AG04449 (cell line): ENCODE measurements around the gene SLC25A42.
A peak's percentile ranks its signal among the peaks of the same experiment; 100 is the strongest.

Experiments
- CTCF ChIA-PET: fragments of 350-600 bp; formaldehyde crosslinking; extraction: SDS; loops from one replicate; lab custom pipeline; 2021; ENCODE audit warnings: antibody characterized with exemption; lab: Yijun Ruan, JAX
- POLR2A ChIA-PET: fragments of 400-600, 350-600 bp; formaldehyde crosslinking; extraction: SDS; loops from one replicate; lab custom pipeline; 2020; ENCODE audit warnings: antibody characterized with exemption, inconsistent platforms; lab: Yijun Ruan, JAX
- DNase-seq: peaks from one replicate; pipeline ENCODE4 v3.0.0-alpha.2; 2010; ENCODE audit warnings: low read depth, low spot score
- H3K4me3 ChIP-seq: 2 replicates; pipeline ENCODE4 v1.5.1; 2011; ENCODE audit warnings: low read depth, mild to moderate bottlenecking, control low read depth, low read length
- TF ChIP-seq, protein P1 (sequence below): IDR thresholded peaks from one replicate; pipeline ENCODE4 v1.5.1; 2011; ENCODE audit warnings: mild to moderate bottlenecking, moderate library complexity, low read length, control low read depth, inconsistent platforms; ENCODE audit not compliant: insufficient read depth; ENCODE audit errors: missing control alignments

SLC25A42 gene

GRCh38 chr19:19062454-19063182 lies 1.2 kb upstream of the SLC25A42 start:
- no peak for DNase-seq
- CTCF ChIA-PET = interaction anchor here (0.7 to 2.6 kb wide), 5 partner anchors 9 to 428 kb away, joined by 3 to 10 read pairs (median 6); no protein-coding TSS in a partner anchor
- TF ChIP-seq, protein P1, sequence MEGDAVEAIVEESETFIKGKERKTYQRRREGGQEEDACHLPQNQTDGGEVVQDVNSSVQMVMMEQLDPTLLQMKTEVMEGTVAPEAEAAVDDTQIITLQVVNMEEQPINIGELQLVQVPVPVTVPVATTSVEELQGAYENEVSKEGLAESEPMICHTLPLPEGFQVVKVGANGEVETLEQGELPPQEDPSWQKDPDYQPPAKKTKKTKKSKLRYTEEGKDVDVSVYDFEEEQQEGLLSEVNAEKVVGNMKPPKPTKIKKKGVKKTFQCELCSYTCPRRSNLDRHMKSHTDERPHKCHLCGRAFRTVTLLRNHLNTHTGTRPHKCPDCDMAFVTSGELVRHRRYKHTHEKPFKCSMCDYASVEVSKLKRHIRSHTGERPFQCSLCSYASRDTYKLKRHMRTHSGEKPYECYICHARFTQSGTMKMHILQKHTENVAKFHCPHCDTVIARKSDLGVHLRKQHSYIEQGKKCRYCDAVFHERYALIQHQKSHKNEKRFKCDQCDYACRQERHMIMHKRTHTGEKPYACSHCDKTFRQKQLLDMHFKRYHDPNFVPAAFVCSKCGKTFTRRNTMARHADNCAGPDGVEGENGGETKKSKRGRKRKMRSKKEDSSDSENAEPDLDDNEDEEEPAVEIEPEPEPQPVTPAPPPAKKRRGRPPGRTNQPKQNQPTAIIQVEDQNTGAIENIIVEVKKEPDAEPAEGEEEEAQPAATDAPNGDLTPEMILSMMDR = no peak

GRCh38 chr19:19064098-19064722 lies 416 bp downstream of the SLC25A42 start:
- CTCF ChIA-PET = interaction anchor here (0.7 to 0.8 kb wide), 2 partner anchors 10 to 66 kb away, joined by 3 read pairs; no protein-coding TSS in a partner anchor
- DNase-seq = no peak
- peak overlapping the region; percentile 74 for H3K4me3 ChIP-seq
- TF ChIP-seq, protein P1 = peak; percentile 43
- POLR2A ChIA-PET = no interaction called here

More at GRCh38 chr19:19062454-19063182, 1.2 kb upstream of the SLC25A42 start:
- peak overlapping the region; percentile 62; the same call in 1 of the 2 replicates for H3K4me3 ChIP-seq
- POLR2A ChIA-PET = no interaction called here

DNA sequence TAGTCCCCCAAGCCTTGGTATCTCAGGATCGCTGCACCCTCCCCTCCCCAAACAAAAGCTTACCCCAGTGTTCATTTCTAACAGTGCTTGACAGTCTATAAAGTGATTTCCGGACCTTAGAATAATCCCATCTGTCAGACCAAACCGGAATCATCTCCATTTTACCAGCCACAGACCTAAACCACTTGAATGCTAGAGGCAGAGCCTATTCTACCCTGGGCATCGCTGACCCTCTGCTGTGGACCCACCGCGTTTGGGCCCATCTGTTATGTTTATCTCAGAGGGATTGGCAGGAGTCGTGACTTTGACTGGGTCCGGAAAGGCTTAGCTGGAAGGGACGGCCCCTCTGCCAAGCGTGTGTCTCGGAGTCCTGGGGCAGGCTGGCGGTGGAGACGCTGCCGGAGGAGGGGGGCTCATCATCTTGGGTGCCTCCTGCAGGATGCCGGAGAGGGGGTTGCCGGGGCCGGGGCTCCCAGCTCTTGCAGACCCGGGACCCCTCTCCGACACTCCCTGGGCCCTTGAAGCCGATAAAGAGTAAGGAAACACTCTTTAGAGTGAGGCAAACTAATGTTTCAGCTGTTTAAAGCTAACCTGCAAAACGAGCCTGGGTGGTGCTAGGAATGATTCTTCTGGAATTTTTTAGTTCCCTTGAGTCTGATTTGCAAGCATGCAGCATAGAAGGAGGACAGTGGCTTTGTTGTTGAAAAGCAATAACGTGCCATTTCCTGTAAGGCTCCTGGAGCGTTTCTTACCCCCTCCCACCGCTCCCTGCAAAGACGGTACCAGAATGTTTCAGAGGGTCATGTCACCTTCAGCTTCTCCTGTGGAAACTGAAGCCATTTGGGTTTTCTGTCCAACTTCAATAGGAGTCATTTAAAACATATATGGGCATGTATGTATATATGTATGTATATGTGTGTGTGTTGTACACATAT lies 1.3 kb downstream of the SLC25A42 start:
- no peak for DNase-seq
- ChIA-PET CTCF (interaction anchor here (0.7 to 1.6 kb wide), 3 partner anchors 11 to 109 kb away, joined by 3 to 4 read pairs (median 3); no protein-coding TSS in a partner anchor), POLR2A (no interaction called here)
- peak overlapping the region; percentile 74 for H3K4me3 ChIP-seq
- TF ChIP-seq, protein P1 = no peak

DNA sequence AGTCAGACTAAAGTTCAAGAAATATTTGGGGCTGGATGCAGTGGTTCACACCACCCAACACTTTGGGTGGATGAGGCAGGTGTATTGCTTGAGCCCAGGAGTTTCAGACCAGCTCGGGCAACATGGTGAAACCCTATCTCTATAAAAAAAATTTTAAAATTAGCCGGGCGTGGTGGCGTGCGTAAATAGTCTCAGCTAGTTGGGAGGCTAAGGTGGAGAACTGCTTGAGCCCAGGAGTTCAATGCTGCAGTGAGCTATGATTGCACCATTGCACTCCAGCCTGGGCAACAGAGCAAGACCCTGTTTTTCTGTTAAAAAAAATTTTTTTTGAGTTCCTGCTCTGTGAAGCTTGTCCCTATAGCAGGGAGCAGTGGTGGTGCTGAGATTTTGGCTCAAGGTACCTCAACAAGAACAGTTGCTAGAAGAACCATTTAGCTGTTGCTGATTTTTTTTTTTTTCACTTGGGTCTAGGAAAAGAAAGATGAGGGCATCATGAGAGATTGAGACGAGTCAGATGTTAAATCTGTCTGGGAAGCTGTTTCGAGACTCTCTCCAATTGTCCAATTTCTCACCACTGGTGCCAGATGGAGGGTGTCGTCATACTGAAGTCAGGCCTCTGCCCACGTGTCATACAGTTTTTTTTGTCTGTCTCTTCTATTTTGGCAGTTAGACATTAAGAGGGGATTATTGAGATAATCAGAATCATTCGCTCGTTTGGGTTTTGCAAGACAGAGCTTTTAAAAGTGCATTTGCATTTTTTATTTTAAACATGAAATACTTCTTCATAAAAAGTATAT lies 3.7 kb downstream of the SLC25A42 start:
- DNase-seq = no peak
- ChIA-PET CTCF (interaction anchor here (0.9 to 1.4 kb wide), 4 partner anchors 13 to 107 kb away, joined by 3 to 5 read pairs (median 4); no protein-coding TSS in a partner anchor), POLR2A (no interaction called here)
- TF ChIP-seq, protein P1 = no peak
- H3K4me3 ChIP-seq = no peak overlapping the region
